Measurements from ENCODE around the gene F5. TPM values are rescaled to one million over a fixed set of nuclear protein-coding genes. Genes with fewer than 3 reads are reported as not detected.

F5 gene
- total and polyA plus RNA-seq, 9 of the 15 experiments (the other 6 are each of a cell fraction or from before 2014, with no cell fraction given) = 0.03 to 0.13 TPM; not detected in 7

DNA sequence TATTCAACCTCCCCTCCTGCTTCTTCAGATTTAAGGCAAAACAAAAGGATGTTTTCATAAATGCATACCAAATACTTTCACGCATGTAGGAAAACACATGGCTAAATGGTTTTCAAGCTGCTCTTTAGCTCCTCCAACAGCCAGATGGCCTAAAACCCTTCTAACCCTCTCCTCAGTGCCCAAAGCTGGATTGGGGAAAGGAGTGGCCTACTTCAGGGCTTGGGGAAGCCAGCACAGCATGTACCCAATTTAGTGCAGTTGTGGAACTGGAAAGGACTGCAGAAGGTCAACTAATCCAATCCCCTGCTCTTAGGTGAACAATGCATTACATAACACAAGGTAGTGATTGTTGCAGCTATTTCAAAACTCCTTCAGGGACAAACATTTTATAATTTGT is 9.3 kb downstream of the F5 start:
- Histone ChIP-seq H3K36me3 (ENCODE audit: control insufficient read depth, insufficient read depth, low read length) (no peaks in the 10 kb centered on the region), H3K9ac (ENCODE audit: insufficient read depth in 1 of 2, low read depth in 2 of 2, low read length in 2 of 2) (no peak overlapping the region), H3K4me3 (no peak overlapping the region), H4K20me1 (replicated peaks; ENCODE audit: control insufficient read depth, insufficient read depth, low read length) (no peaks in the 10 kb centered on the region), H3K4me1 (replicated peaks in 1 of 2; ENCODE audit: control insufficient read depth in 2 of 2, insufficient read depth in 2 of 2, low read length in 2 of 2) (no peaks in the 10 kb centered on the region), H3K27ac (ENCODE audit: extremely low read depth, low read depth, low read length) (no peak overlapping the region), H3K79me2 (ENCODE audit: control insufficient read depth, insufficient read depth, low read length) (no peaks in the 10 kb centered on the region), H3K9me3 (replicated peaks; ENCODE audit: control insufficient read depth, insufficient read depth, low read depth, low read length) (no peaks in the 10 kb centered on the region), H3K9me1 (ENCODE audit: control insufficient read depth, insufficient read depth, low read length) (no peaks in the 10 kb centered on the region), H3K27me3 (ENCODE audit: control insufficient read depth in 2 of 2, insufficient read depth in 2 of 2, low read length in 2 of 2) (peaks cover 2 to 4% of the 10 kb centered on the region in 2 experiments; a peak in 3 of 5 replicates), H2AFZ (ENCODE audit: low read depth, low read length) (no peak overlapping the region), H3K4me2 (ENCODE audit: insufficient read depth, low read length) (no peak overlapping the region)
- intact Hi-C loops (cut with micrococcal nuclease) (no loop called here), in situ Hi-C loops (cut with MboI) (no loop called here)
- CTCF ChIA-PET (ENCODE audit: low intra/inter-chr PET ratio) = no interaction called here
- no peak for DNase-seq (ENCODE audit: extremely low read depth in 1 of 4, low spot score in 3 of 4)
- POLR2A ChIA-PET = no interaction called here
- no TSS peak for BruUV-seq (replicated peaks)
- no peak for FAIRE-seq
- 0% methylated on average over 1 of the region's 1 CpG for WGBS (ENCODE audit: insufficient coverage, low coverage, missing lambda C conversion rate)
- no peak for ATAC-seq
- TF ChIP-seq, protein P1, sequence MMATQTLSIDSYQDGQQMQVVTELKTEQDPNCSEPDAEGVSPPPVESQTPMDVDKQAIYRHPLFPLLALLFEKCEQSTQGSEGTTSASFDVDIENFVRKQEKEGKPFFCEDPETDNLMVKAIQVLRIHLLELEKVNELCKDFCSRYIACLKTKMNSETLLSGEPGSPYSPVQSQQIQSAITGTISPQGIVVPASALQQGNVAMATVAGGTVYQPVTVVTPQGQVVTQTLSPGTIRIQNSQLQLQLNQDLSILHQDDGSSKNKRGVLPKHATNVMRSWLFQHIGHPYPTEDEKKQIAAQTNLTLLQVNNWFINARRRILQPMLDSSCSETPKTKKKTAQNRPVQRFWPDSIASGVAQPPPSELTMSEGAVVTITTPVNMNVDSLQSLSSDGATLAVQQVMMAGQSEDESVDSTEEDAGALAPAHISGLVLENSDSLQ (IDR thresholded peaks at IDR 0.05) = no peak
- no peak for TF ChIP-seq RFX5 (IDR thresholded peaks at IDR 0.05; ENCODE audit: low read depth, low read length)
- TF ChIP-seq, protein P2, sequence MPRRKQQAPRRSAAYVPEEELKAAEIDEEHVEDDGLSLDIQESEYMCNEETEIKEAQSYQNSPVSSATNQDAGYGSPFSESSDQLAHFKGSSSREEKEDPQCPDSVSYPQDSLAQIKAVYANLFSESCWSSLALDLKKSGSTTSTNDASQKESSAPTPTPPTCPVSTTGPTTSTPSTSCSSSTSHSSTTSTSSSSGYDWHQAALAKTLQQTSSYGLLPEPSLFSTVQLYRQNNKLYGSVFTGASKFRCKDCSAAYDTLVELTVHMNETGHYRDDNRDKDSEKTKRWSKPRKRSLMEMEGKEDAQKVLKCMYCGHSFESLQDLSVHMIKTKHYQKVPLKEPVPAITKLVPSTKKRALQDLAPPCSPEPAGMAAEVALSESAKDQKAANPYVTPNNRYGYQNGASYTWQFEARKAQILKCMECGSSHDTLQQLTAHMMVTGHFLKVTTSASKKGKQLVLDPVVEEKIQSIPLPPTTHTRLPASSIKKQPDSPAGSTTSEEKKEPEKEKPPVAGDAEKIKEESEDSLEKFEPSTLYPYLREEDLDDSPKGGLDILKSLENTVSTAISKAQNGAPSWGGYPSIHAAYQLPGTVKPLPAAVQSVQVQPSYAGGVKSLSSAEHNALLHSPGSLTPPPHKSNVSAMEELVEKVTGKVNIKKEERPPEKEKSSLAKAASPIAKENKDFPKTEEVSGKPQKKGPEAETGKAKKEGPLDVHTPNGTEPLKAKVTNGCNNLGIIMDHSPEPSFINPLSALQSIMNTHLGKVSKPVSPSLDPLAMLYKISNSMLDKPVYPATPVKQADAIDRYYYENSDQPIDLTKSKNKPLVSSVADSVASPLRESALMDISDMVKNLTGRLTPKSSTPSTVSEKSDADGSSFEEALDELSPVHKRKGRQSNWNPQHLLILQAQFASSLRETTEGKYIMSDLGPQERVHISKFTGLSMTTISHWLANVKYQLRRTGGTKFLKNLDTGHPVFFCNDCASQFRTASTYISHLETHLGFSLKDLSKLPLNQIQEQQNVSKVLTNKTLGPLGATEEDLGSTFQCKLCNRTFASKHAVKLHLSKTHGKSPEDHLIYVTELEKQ (CRISPR knock-in tag; IDR thresholded peaks at IDR 0.05) = no peak
- TF ChIP-seq, protein P3, sequence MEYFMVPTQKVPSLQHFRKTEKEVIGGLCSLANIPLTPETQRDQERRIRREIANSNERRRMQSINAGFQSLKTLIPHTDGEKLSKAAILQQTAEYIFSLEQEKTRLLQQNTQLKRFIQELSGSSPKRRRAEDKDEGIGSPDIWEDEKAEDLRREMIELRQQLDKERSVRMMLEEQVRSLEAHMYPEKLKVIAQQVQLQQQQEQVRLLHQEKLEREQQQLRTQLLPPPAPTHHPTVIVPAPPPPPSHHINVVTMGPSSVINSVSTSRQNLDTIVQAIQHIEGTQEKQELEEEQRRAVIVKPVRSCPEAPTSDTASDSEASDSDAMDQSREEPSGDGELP (CRISPR knock-in tag; IDR thresholded peaks at IDR 0.05; ENCODE audit: borderline replicate concordance) = no peak
- TF ChIP-seq NCOA6 (IDR thresholded peaks at IDR 0.05) = no peak
- TF ChIP-seq HNRNPL (IDR thresholded peaks at IDR 0.05; ENCODE audit: low read depth, low read length) = no peak
- no peak for TF ChIP-seq ELF4 (CRISPR knock-in tag; IDR thresholded peaks at IDR 0.05)
- TF ChIP-seq, protein P4, sequence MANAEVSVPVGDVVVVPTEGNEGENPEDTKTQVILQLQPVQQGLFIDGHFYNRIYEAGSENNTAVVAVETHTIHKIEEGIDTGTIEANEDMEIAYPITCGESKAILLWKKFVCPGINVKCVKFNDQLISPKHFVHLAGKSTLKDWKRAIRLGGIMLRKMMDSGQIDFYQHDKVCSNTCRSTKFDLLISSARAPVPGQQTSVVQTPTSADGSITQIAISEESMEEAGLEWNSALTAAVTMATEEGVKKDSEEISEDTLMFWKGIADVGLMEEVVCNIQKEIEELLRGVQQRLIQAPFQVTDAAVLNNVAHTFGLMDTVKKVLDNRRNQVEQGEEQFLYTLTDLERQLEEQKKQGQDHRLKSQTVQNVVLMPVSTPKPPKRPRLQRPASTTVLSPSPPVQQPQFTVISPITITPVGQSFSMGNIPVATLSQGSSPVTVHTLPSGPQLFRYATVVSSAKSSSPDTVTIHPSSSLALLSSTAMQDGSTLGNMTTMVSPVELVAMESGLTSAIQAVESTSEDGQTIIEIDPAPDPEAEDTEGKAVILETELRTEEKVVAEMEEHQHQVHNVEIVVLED (CRISPR knock-in tag; IDR thresholded peaks at IDR 0.05) = no peak
- TF ChIP-seq NUFIP1 (IDR thresholded peaks at IDR 0.05; ENCODE audit: partially characterized antibody) = no peak
- TF ChIP-seq ZFP1 (CRISPR knock-in tag; IDR thresholded peaks at IDR 0.05) = no peak
- TF ChIP-seq, protein P5, sequence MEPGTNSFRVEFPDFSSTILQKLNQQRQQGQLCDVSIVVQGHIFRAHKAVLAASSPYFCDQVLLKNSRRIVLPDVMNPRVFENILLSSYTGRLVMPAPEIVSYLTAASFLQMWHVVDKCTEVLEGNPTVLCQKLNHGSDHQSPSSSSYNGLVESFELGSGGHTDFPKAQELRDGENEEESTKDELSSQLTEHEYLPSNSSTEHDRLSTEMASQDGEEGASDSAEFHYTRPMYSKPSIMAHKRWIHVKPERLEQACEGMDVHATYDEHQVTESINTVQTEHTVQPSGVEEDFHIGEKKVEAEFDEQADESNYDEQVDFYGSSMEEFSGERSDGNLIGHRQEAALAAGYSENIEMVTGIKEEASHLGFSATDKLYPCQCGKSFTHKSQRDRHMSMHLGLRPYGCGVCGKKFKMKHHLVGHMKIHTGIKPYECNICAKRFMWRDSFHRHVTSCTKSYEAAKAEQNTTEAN (CRISPR knock-in tag; IDR thresholded peaks at IDR 0.05) = no peak
- TF ChIP-seq STAT5B (CRISPR knock-in tag; IDR thresholded peaks at IDR 0.05) = no peak
- TF ChIP-seq CTBP1 (IDR thresholded peaks at IDR 0.05; ENCODE audit: borderline replicate concordance) = no peak
- no peak for TF ChIP-seq ZNF57 (CRISPR knock-in tag; IDR thresholded peaks at IDR 0.05)
- no peak for TF ChIP-seq HEY1 (CRISPR knock-in tag; IDR thresholded peaks at IDR 0.05; ENCODE audit: borderline replicate concordance)
- no peak for TF ChIP-seq KLF10 (CRISPR knock-in tag; IDR thresholded peaks at IDR 0.05)
